ENCODE results near the gene PCBD1. TPM values are rescaled to one million over a fixed set of nuclear protein-coding genes. Genes with fewer than 3 reads are reported as not detected.
"Not testable (repeated sequence)": the region's sequence is repeated elsewhere in the genome, so short reads cannot be mapped to it uniquely, and the experiment has no call there.

PCBD1 gene
- total and polyA plus RNA-seq, 3 donors from 2014 or later, result 49.6 to 71.2 (median 61.9) TPM

GRCh38 chr10:70925377-70926225 is 37.2 kb upstream of the PCBD1 start:
- TF ChIP-seq POLR2A (IDR thresholded peaks at IDR 0.05), result no peak
- TF ChIP-seq CTCF (IDR thresholded peaks at IDR 0.05), result peak; percentile 82 to 92 (median 91)
- no peaks in the 10 kb centered on the region for H3K9me3 ChIP-seq
- 27 to 35% methylated on average over 19 to 22 of the region's 22 CpGs for WGBS, 2 donors
- H3K4me1 ChIP-seq, result no peaks in the 10 kb centered on the region
- no peaks in the 10 kb centered on the region for H3K27me3 ChIP-seq
- intact Hi-C loops (cut with DNase I; ENCODE audit: low total_unique reads), result loop anchor here (10.0 kb wide), 1 partner anchor 349 kb away; no protein-coding TSS in a partner anchor
- no peak overlapping the region for H3K27ac ChIP-seq
- no peak overlapping the region for H3K4me3 ChIP-seq
- peak; percentile 60 for DNase-seq
- no peaks in the 10 kb centered on the region for H3K36me3 ChIP-seq (ENCODE audit: low read depth, missing control alignments)

- intact Hi-C loops (cut with DNase I; ENCODE audit: low total_unique reads), result loop anchor here (10.0 kb wide), 1 partner anchor 351 kb away; no protein-coding TSS in a partner anchor
- no peak overlapping the region for H3K4me3 ChIP-seq
- TF ChIP-seq POLR2A (IDR thresholded peaks at IDR 0.05), result no peak
- TF ChIP-seq CTCF (IDR thresholded peaks at IDR 0.05), result no peak
These were observed 35.3 kb upstream of the PCBD1 start for GRCh38 chr10:70923696-70924095.

GRCh38 chr10:70921285-70921684 is 32.9 kb upstream of the PCBD1 start:
- Histone ChIP-seq H3K27ac (no peak overlapping the region), H3K36me3 (ENCODE audit: low read depth, missing control alignments) (no peaks in the 10 kb centered on the region), H3K9me3 (no peaks in the 10 kb centered on the region), H3K4me1 (no peaks in the 10 kb centered on the region), H3K4me3 (no peak overlapping the region), H3K27me3 (no peaks in the 10 kb centered on the region)
- TF ChIP-seq POLR2A (IDR thresholded peaks at IDR 0.05), result no peak
- no peak for TF ChIP-seq CTCF (IDR thresholded peaks at IDR 0.05)
- intact Hi-C loops (cut with DNase I; ENCODE audit: low total_unique reads), result loop anchor here (10.0 kb wide), 1 partner anchor 354 kb away; no protein-coding TSS in a partner anchor
- 73 to 82% methylated on average over 1 of the region's 1 CpG for WGBS, 2 donors
- no peak for DNase-seq

More at GRCh38 chr10:70923696-70924095, 35.3 kb upstream of the PCBD1 start:
- 91 to 96% methylated on average over 8 of the region's 8 CpGs for WGBS, 2 donors
- Histone ChIP-seq H3K36me3 (ENCODE audit: low read depth, missing control alignments) (no peaks in the 10 kb centered on the region), H3K9me3 (no peaks in the 10 kb centered on the region), H3K27ac (no peak overlapping the region), H3K27me3 (no peaks in the 10 kb centered on the region), H3K4me1 (no peaks in the 10 kb centered on the region)
- DNase-seq, result no peak

- no peaks in the 10 kb centered on the region for H3K27me3 ChIP-seq
- 75 to 78% methylated on average over 4 of the region's 4 CpGs for WGBS, 2 donors
- H3K9me3 ChIP-seq, result no peaks in the 10 kb centered on the region
- no peaks in the 10 kb centered on the region for H3K4me1 ChIP-seq
- no peak overlapping the region for H3K27ac ChIP-seq
- TF ChIP-seq CTCF (IDR thresholded peaks at IDR 0.05) (no peak), POLR2A (IDR thresholded peaks at IDR 0.05) (no peak)
- intact Hi-C loops (cut with DNase I; ENCODE audit: low total_unique reads), result loop anchor here (10.0 kb wide), 1 partner anchor 354 kb away; no protein-coding TSS in a partner anchor
- no peak overlapping the region for H3K4me3 ChIP-seq
- H3K36me3 ChIP-seq (ENCODE audit: low read depth, missing control alignments), result no peaks in the 10 kb centered on the region
- DNase-seq, result no peak
These were observed 32.2 kb upstream of the PCBD1 start for GRCh38 chr10:70920519-70920918.

GRCh38 chr10:70919906-70920305 is 31.5 kb upstream of the PCBD1 start:
- H3K36me3 ChIP-seq (ENCODE audit: low read depth, missing control alignments); H3K27me3 ChIP-seq; H3K4me1 ChIP-seq; H3K27ac ChIP-seq; DNase-seq; H3K9me3 ChIP-seq; H3K4me3 ChIP-seq: not testable (repeated sequence)
- 89 to 90% methylated on average over 10 of the region's 10 CpGs for WGBS, 2 donors
- intact Hi-C loops (cut with DNase I; ENCODE audit: low total_unique reads), result loop anchor here (10.0 kb wide), 1 partner anchor 355 kb away; no protein-coding TSS in a partner anchor

Measured in testis (tissue), 3 donors.